Activated CD4-positive, alpha-beta memory T cell treated with anti-CD3 and anti-CD28 coated beads for 36 hours (primary cell): ENCODE results near the gene OR52E5. TPM values are rescaled to one million over a fixed set of nuclear protein-coding genes. Genes with fewer than 3 reads are reported as not detected.

Source experiments
- CTCF ChIA-PET: fragments of 350-600 bp; sonication (Branson Sonifier 250); formaldehyde crosslinking; loops from one replicate; lab custom pipeline; 2021; ENCODE audit warnings: antibody characterized with exemption, inconsistent platforms; lab: Charles Lee
- POLR2A ChIA-PET: fragments of 350-600 bp; sonication (Branson Sonifier 250); formaldehyde crosslinking; loops from one replicate; lab custom pipeline; 2021; ENCODE audit warnings: antibody characterized with exemption; lab: Charles Lee
- DNase-seq: peaks from one replicate; pipeline ENCODE4 v3.0.0-alpha.2; 2020
- H3K27ac Mint-ChIP-seq: one replicate; pipeline ENCODE4 v1.8.0; 2021; ENCODE audit warnings: mixed read lengths
- H3K27me3 Mint-ChIP-seq: one replicate; pipeline ENCODE4 v1.8.0; 2021; ENCODE audit warnings: mixed read lengths
- H3K36me3 Mint-ChIP-seq: one replicate; pipeline ENCODE4 v1.8.0; 2021; ENCODE audit warnings: mixed read lengths
- H3K4me1 Mint-ChIP-seq: one replicate; pipeline ENCODE4 v1.8.0; 2021; ENCODE audit warnings: low read depth, mixed read lengths
- H3K4me3 Mint-ChIP-seq: one replicate; pipeline ENCODE4 v1.8.0; 2021; ENCODE audit warnings: mild to moderate bottlenecking, mixed read lengths
- H3K9me3 Mint-ChIP-seq: one replicate; pipeline ENCODE4 v1.8.0; 2021; ENCODE audit warnings: mixed read lengths
- intact Hi-C: fragments of 100-400 bp; cut with micrococcal nuclease; formaldehyde crosslinking; loops from one replicate; pipeline ENCODE4 v1.15.1; 2023
- total RNA-seq, 2 experiments: library from RNA; stranded (reverse); gene quantifications; one replicate each; pipeline ENCODE4 v1.2.3, GENCODE V29; 2021

The OR52E5 gene
- total RNA-seq, 2 experiments from 2014 or later = not detected

DNA sequence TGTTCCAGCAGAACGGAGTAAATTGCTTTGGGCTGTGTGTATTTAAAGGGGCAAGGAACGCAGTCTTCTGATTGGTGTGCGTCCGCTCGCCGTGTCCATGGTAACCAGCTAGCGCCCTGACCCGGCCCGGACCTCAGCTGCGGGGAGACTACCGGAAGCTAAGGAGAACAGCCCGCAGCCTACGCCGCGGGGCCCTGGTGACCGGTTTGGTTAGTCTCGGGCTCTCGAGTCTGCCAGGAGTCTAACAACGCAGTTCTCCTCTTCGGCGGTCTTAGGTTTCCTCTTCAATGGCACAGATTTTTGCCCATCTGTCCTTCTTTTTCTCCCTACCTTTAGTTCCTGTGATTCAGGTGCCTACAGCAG is 45.6 kb downstream of the OR52E5 start:
- Mint-ChIP-seq H3K4me3 (no peak overlapping the region), H3K27ac (no peak overlapping the region), H3K9me3 (no peaks in the 10 kb centered on the region), H3K4me1 (no peaks in the 10 kb centered on the region), H3K27me3 (no peaks in the 10 kb centered on the region), H3K36me3 (no peaks in the 10 kb centered on the region)
- DNase-seq = no peak
- POLR2A ChIA-PET = no interaction called here
- CTCF ChIA-PET = no interaction called here
- intact Hi-C loops = no loop called here

DNA sequence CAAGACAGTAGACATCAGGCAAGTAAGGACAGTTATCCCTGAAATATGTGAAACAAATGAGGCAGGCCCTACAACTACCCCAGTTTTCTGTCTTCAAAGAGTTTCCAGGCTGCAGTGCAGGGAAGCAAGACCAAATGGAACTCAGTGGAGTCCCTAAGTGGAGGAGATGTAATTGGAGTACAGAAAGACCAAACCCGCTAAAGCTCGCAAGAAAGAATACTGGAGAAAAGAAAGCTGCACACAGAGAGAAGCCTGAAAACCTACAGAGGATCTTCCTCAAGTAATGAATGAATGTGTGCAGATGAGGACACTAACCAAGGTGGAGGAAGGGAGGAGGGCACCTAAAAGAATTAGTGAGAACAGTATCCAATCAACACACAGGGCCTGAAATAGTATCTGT is 47.7 kb downstream of the OR52E5 start:
- ChIA-PET CTCF (no interaction called here), POLR2A (no interaction called here)
- DNase-seq = no peak
- no peak overlapping the region for H3K27ac Mint-ChIP-seq
- H3K4me1 Mint-ChIP-seq = no peaks in the 10 kb centered on the region
- no peak overlapping the region for H3K4me3 Mint-ChIP-seq
- H3K9me3 Mint-ChIP-seq = no peaks in the 10 kb centered on the region
- no peaks in the 10 kb centered on the region for H3K36me3 Mint-ChIP-seq
- intact Hi-C loops = no loop called here
- no peaks in the 10 kb centered on the region for H3K27me3 Mint-ChIP-seq

DNA sequence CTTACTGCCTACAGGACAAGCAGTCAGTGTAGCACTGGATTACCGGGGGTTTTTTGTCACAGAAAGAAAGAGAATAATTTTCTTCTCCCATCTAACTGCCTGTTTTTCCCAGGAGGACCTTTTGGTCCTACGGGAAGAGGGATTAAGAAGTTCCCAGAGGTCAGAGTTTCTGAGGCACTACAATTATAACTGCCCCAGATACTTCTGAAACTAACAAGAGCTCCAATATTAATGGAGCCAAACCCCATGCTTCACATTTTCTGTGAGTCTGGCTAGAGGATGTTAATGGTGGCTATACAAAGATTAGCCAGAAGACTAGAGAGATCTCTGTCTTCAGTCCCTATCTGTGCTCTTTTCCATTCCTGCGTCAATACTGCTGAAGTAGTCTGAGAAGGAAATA is 48.9 kb downstream of the OR52E5 start, which contains the start of gene OR56A3:
Gene OR56A3 (plus strand): TSS at position 301 of the 400 bp plus-strand sequence. CDS start 5,096 bp downstream, outside the sequence.
- no peak for DNase-seq
- Mint-ChIP-seq H3K4me3 (no peak within 1 kb of the TSS), H3K27ac (no peak within 1 kb of the TSS), H3K9me3 (no peaks in the 10 kb centered on the region), H3K36me3 (no peaks in the 10 kb centered on the region), H3K4me1 (no peaks in the 10 kb centered on the region), H3K27me3 (no peaks in the 10 kb centered on the region)
- ChIA-PET CTCF (no interaction called here), POLR2A (no interaction called here)
- intact Hi-C loops = no loop called here

Other genes starting within 250 kb of the OR52E5 start
- 10 to 100 TPM; 18.9 to 21.0 TPM for gene TRIM5, start 208.1 kb upstream of the OR52E5 start, total RNA-seq
- 100 to 1,000 TPM in 1 of 2 experiments, 10 to 100 TPM in 1; 98.5 to 104 TPM for gene TRIM22, start 203.4 kb upstream of the OR52E5 start, total RNA-seq
- gene OR56B1, start 156.8 kb upstream of the OR52E5 start, total RNA-seq = under 1 TPM; 0.12 to 0.19 TPM
- under 1 TPM; 0.29 to 0.62 TPM for gene OR52N4, start 139.0 kb upstream of the OR52E5 start, total RNA-seq
- not detected for gene OR52N5, start 109.9 kb upstream of the OR52E5 start, total RNA-seq
- gene OR52N1, start 101.9 kb upstream of the OR52E5 start, total RNA-seq = not detected
- gene OR52N2, start 84.3 kb upstream of the OR52E5 start, total RNA-seq = not detected
- not detected for gene OR52E6, start 51.3 kb upstream of the OR52E5 start, total RNA-seq
- gene OR52E8, start 35.5 kb upstream of the OR52E5 start, total RNA-seq = not detected
- gene OR52E4, start 12.6 kb upstream of the OR52E5 start, total RNA-seq = not detected
- not detected for gene OR56A3, start 49.0 kb downstream of the OR52E5 start, total RNA-seq
- not detected for gene OR56A5, start 75.3 kb downstream of the OR52E5 start, total RNA-seq
- not detected for gene OR52L1, start 93.8 kb downstream of the OR52E5 start, total RNA-seq
- gene OR56A4, start 113.7 kb downstream of the OR52E5 start, total RNA-seq = not detected
- gene OR56A1, start 137.6 kb downstream of the OR52E5 start, total RNA-seq = not detected
- gene OR56B4, start 214.5 kb downstream of the OR52E5 start, total RNA-seq = not detected